CD1c-positive myeloid dendritic cell (primary cell): ENCODE results near the gene NOTCH3.

Experiments
- DNase-seq: peaks from one replicate; pipeline ENCODE4 v3.0.0-alpha.2; 2016; ENCODE audit errors: extremely low spot score

NOTCH3 gene

GRCh38 chr19:15161028-15161984, 39.5 kb downstream of the NOTCH3 start:
- no peak for DNase-seq

GRCh38 chr19:15159251-15159650, 41.5 kb downstream of the NOTCH3 start:
- no peak for DNase-seq

- DNase-seq, result no peak
Observed at GRCh38 chr19:15156391-15156790, 44.4 kb downstream of the NOTCH3 start.

- DNase-seq, result no peak
Observed at GRCh38 chr19:15155296-15155695, 45.5 kb downstream of the NOTCH3 start.

GRCh38 chr19:15154002-15154612, 46.7 kb downstream of the NOTCH3 start:
- DNase-seq, result peak; percentile 65

GRCh38 chr19:15149737-15150136, 51.1 kb downstream of the NOTCH3 start:
- DNase-seq, result peak; percentile 10

GRCh38 chr19:15147090-15147489, 53.7 kb downstream of the NOTCH3 start:
- no peak for DNase-seq

GRCh38 chr19:15144046-15144646, 56.6 kb downstream of the NOTCH3 start:
- DNase-seq, result no peak

- no peak for DNase-seq
Observed at GRCh38 chr19:15142313-15142712, 58.5 kb downstream of the NOTCH3 start.

- no peak for DNase-seq
Observed at GRCh38 chr19:15141143-15141542, 59.7 kb downstream of the NOTCH3 start.

GRCh38 chr19:15138427-15138826, 62.4 kb downstream of the NOTCH3 start:
- no peak for DNase-seq

- DNase-seq, result no peak
Observed at GRCh38 chr19:15137777-15138176, 63.0 kb downstream of the NOTCH3 start.

GRCh38 chr19:15136234-15136954, 64.4 kb downstream of the NOTCH3 start:
- no peak for DNase-seq

GRCh38 chr19:15129856-15130585, 70.8 kb downstream of the NOTCH3 start:
- no peak for DNase-seq

GRCh38 chr19:15128162-15128770, 72.5 kb downstream of the NOTCH3 start:
- DNase-seq, result no peak

- peak; percentile 7 for DNase-seq
Observed at GRCh38 chr19:15126131-15126910, 74.5 kb downstream of the NOTCH3 start.

- peak; percentile 99 for DNase-seq
Observed at GRCh38 chr19:15125232-15126067, 75.3 kb downstream of the NOTCH3 start.

- DNase-seq, result peak; percentile 10
Observed at GRCh38 chr19:15124572-15125231, 76.1 kb downstream of the NOTCH3 start.

GRCh38 chr19:15123900-15124299, 76.9 kb downstream of the NOTCH3 start:
- DNase-seq, result no peak
